ENCODE measurements around the gene ZKSCAN8.

The ZKSCAN8 gene

GRCh38 chr6:28139860-28140543 lies 1.7 kb upstream of the ZKSCAN8 start:
- H3K4me3 ChIP-seq (ENCODE audit: low read depth, low read length): no peak overlapping the region

GRCh38 chr6:28140616-28141015 lies 1.1 kb upstream of the ZKSCAN8 start:
- H3K4me3 ChIP-seq (ENCODE audit: low read depth, low read length): no peak overlapping the region

- peak overlapping the region; percentile 94 for H3K4me3 ChIP-seq (ENCODE audit: low read depth, low read length)
Observed at GRCh38 chr6:28142446-28142845, 763 bp downstream of the ZKSCAN8 start.

- no peak overlapping the region for H3K4me3 ChIP-seq (ENCODE audit: low read depth, low read length)
Observed at GRCh38 chr6:28145231-28145630, 3.5 kb downstream of the ZKSCAN8 start.

- no peak overlapping the region for H3K4me3 ChIP-seq (ENCODE audit: low read depth, low read length)
Observed at GRCh38 chr6:28152531-28152930, 10.8 kb downstream of the ZKSCAN8 start.

GRCh38 chr6:28153546-28153945 lies 11.9 kb downstream of the ZKSCAN8 start:
- H3K4me3 ChIP-seq (ENCODE audit: low read depth, low read length): no peak overlapping the region

GRCh38 chr6:28154357-28154756 lies 12.7 kb downstream of the ZKSCAN8 start:
- H3K4me3 ChIP-seq (ENCODE audit: low read depth, low read length): no peak overlapping the region

GRCh38 chr6:28158318-28158717 lies 16.6 kb downstream of the ZKSCAN8 start:
- H3K4me3 ChIP-seq (ENCODE audit: low read depth, low read length): no peak overlapping the region

- no peak overlapping the region for H3K4me3 ChIP-seq (ENCODE audit: low read depth, low read length)
Observed at GRCh38 chr6:28159029-28159607, 17.4 kb downstream of the ZKSCAN8 start.

- no peak overlapping the region for H3K4me3 ChIP-seq (ENCODE audit: low read depth, low read length)
Observed at GRCh38 chr6:28160233-28160632, 18.6 kb downstream of the ZKSCAN8 start.

- H3K4me3 ChIP-seq (ENCODE audit: low read depth, low read length): peak overlapping the region; percentile 58
Observed at GRCh38 chr6:28161410-28162079, 19.9 kb downstream of the ZKSCAN8 start.

- H3K4me3 ChIP-seq (ENCODE audit: low read depth, low read length): no peak overlapping the region
Observed at GRCh38 chr6:28165563-28165962, 23.9 kb downstream of the ZKSCAN8 start.

- no peak overlapping the region for H3K4me3 ChIP-seq (ENCODE audit: low read depth, low read length)
Observed at GRCh38 chr6:28167068-28167467, 25.4 kb downstream of the ZKSCAN8 start.

- H3K4me3 ChIP-seq (ENCODE audit: low read depth, low read length): no peak overlapping the region
Observed at GRCh38 chr6:28167926-28168325, 26.2 kb downstream of the ZKSCAN8 start.

- no peak overlapping the region for H3K4me3 ChIP-seq (ENCODE audit: low read depth, low read length)
Observed at GRCh38 chr6:28171271-28171670, 29.6 kb downstream of the ZKSCAN8 start.

GRCh38 chr6:28172006-28172405 lies 30.3 kb downstream of the ZKSCAN8 start:
- no peak overlapping the region for H3K4me3 ChIP-seq (ENCODE audit: low read depth, low read length)

GRCh38 chr6:28176373-28176772 lies 34.7 kb downstream of the ZKSCAN8 start:
- no peak overlapping the region for H3K4me3 ChIP-seq (ENCODE audit: low read depth, low read length)

GRCh38 chr6:28182255-28182654 lies 40.6 kb downstream of the ZKSCAN8 start:
- no peak overlapping the region for H3K4me3 ChIP-seq (ENCODE audit: low read depth, low read length)

GRCh38 chr6:28188111-28188979 lies 46.7 kb downstream of the ZKSCAN8 start:
- no peak overlapping the region for H3K4me3 ChIP-seq (ENCODE audit: low read depth, low read length)

GRCh38 chr6:28200020-28200419 lies 58.3 kb downstream of the ZKSCAN8 start:
- H3K4me3 ChIP-seq (ENCODE audit: low read depth, low read length): no peak overlapping the region

- H3K4me3 ChIP-seq (ENCODE audit: low read depth, low read length): no peak overlapping the region
Observed at GRCh38 chr6:28203201-28203600, 61.5 kb downstream of the ZKSCAN8 start.
